SK-N-SH (cell line): ENCODE results near the gene UBTD1. TPM values are rescaled to one million over a fixed set of nuclear protein-coding genes. Genes with fewer than 3 reads are reported as not detected.

Source experiments
- CTCF ChIA-PET: fragments of 300-600, 350-600 bp; formaldehyde crosslinking; extraction: SDS; loops from one replicate; lab custom pipeline; 2021; lab: Yijun Ruan, JAX
- POLR2A ChIA-PET: fragments of 350-600 bp; sonication (Branson Sonifier 250); formaldehyde crosslinking; extraction: SDS; loops from one replicate; lab custom pipeline; 2020; ENCODE audit warnings: antibody characterized with exemption, inconsistent platforms; lab: Yijun Ruan, JAX
- DNase-seq: peaks from one replicate; pipeline ENCODE4 v3.0.0; 2012
- H2AFZ ChIP-seq: fragments of 200-600 bp; sonication (generic); 2 replicates; pipeline ENCODE4 v1.8.1; 2016; ENCODE audit warnings: antibody characterized with exemption, mild to moderate bottlenecking, low read depth
- H3F3A ChIP-seq: fragments of 200-600 bp; sonication (generic); replicated peaks from 2 replicates; pipeline ENCODE3; 2016; ENCODE audit warnings: antibody characterized with exemption, mild to moderate bottlenecking; ENCODE audit not compliant: insufficient read depth
- H3K27ac ChIP-seq, 2 experiments: fragments of 200-500 bp in 1 of 2; fragments of 200-600 bp in 1 of 2; sonication (Bioruptor generic) in 1 of 2; sonication (generic), shearing (Covaris generic) in 1 of 2; 2 replicates each; pipeline versions ENCODE4 v1.5.1 to v1.6.1; 2014 to 2016; ENCODE audit warnings: low read depth in 2 of 2, inconsistent platforms in 1 of 2, low read length in 1 of 2, mild to moderate bottlenecking in 1 of 2, mixed read lengths in 1 of 2
- H3K27me3 ChIP-seq: fragments of 200-600 bp; sonication (generic), shearing (Covaris generic); 2 replicates; pipeline ENCODE4 v1.6.1; 2016; ENCODE audit warnings: mixed run types; ENCODE audit not compliant: insufficient read depth
- H3K36me3 ChIP-seq, 2 experiments: fragments of 200-500 bp in 1 of 2; fragments of 200-600 bp in 1 of 2; sonication (Bioruptor generic) in 1 of 2; sonication (generic) in 1 of 2; replicated peaks in 1 of 2; 2 replicates each; pipeline versions ENCODE3 to v1.5.1; 2014 to 2016; ENCODE audit warnings: low read length in 1 of 2, mild to moderate bottlenecking in 1 of 2; ENCODE audit not compliant: insufficient read depth in 2 of 2, control insufficient read depth in 1 of 2
- H3K4me1 ChIP-seq, 2 experiments: fragments of 200-500 bp in 1 of 2; fragments of 200-600 bp in 1 of 2; sonication (Bioruptor generic) in 1 of 2; sonication (generic), shearing (Covaris generic) in 1 of 2; 2 replicates each; pipeline versions ENCODE4 v1.5.1 to v1.6.1; 2014 to 2016; ENCODE audit warnings: low read depth in 1 of 2, low read length in 1 of 2, mixed run types in 1 of 2; ENCODE audit not compliant: insufficient read depth in 2 of 2, control insufficient read depth in 1 of 2
- H3K4me2 ChIP-seq: fragments of 200-600 bp; sonication (generic), shearing (Covaris generic); 2 replicates; pipeline ENCODE4 v1.6.1; 2017; ENCODE audit warnings: mixed run types
- H3K4me3 ChIP-seq, 2 experiments: fragments of 200-500 bp in 1 of 2; fragments of 200-600 bp in 1 of 2; sonication (Bioruptor generic) in 1 of 2; sonication (generic), shearing (Covaris generic) in 1 of 2; 2 replicates each; pipeline versions ENCODE4 v1.5.1 to v1.8.1; 2014 to 2016; ENCODE audit warnings: low read depth in 2 of 2, inconsistent platforms in 1 of 2, low read length in 1 of 2, mild to moderate bottlenecking in 1 of 2, mixed read lengths in 1 of 2, moderate library complexity in 1 of 2
- H3K79me2 ChIP-seq: fragments of 200-600 bp; sonication (generic); 2 replicates; pipeline ENCODE4 v1.8.1; 2017; ENCODE audit warnings: mild to moderate bottlenecking; ENCODE audit not compliant: insufficient read depth
- H3K9ac ChIP-seq: fragments of 200-600 bp; sonication (generic); 2 replicates; pipeline ENCODE4 v1.6.1; 2017; ENCODE audit warnings: mixed run types
- H3K9me2 ChIP-seq: fragments of 200-600 bp; sonication (generic); 2 replicates; pipeline ENCODE4 v1.6.1; 2017; ENCODE audit warnings: mixed run types
- H3K9me3 ChIP-seq: fragments of 200-600 bp; sonication (generic); 2 replicates; pipeline ENCODE4 v1.6.1; 2017; ENCODE audit warnings: mixed run types, mild to moderate bottlenecking, moderate library complexity
- H4K20me1 ChIP-seq: fragments of 200-600 bp; sonication (generic); 2 replicates; pipeline ENCODE4 v1.6.1; 2017; ENCODE audit warnings: mild to moderate bottlenecking, mixed run types; ENCODE audit not compliant: insufficient read depth
- EP300 ChIP-seq, 2 experiments: IDR thresholded peaks; 2 replicates each; pipeline versions ENCODE4 v1.4.0 to v1.6.1; 2012; ENCODE audit warnings: borderline replicate concordance in 1 of 2, low read depth in 1 of 2, low read length in 1 of 2
- EZH2phosphoT487 ChIP-seq: fragments of 200-600 bp; sonication (generic); IDR thresholded peaks from 2 replicates; pipeline ENCODE4 v1.6.1; 2017; ENCODE audit warnings: low read depth, mixed run types, mild to moderate bottlenecking, antibody characterized with exemption, moderate library complexity, borderline replicate concordance
- FOSL2 ChIP-seq: IDR thresholded peaks from 2 replicates; pipeline ENCODE4 v1.4.0; 2012; ENCODE audit warnings: low read depth, mild to moderate bottlenecking, moderate library complexity, borderline replicate concordance
- FOXM1 ChIP-seq: IDR thresholded peaks from 2 replicates; pipeline ENCODE4 v1.4.0; 2012; ENCODE audit warnings: low read depth, mild to moderate bottlenecking
- JUND ChIP-seq: IDR thresholded peaks from 2 replicates; pipeline ENCODE4 v1.4.0; 2012
- MAX ChIP-seq: IDR thresholded peaks from 2 replicates; pipeline ENCODE4 v1.4.0; 2012; ENCODE audit warnings: low read depth
- MEF2A ChIP-seq: IDR thresholded peaks from 2 replicates; pipeline ENCODE4 v1.4.0; 2012; ENCODE audit warnings: low read depth, borderline replicate concordance
- MXI1 ChIP-seq: IDR thresholded peaks from 2 replicates; pipeline ENCODE4 v1.6.1; 2012; ENCODE audit warnings: mild to moderate bottlenecking, low read depth, low read length, improper control_type of control experiment
- NFIC ChIP-seq: IDR thresholded peaks from 2 replicates; pipeline ENCODE4 v1.4.0; 2012; ENCODE audit warnings: borderline replicate concordance
- RAD21 ChIP-seq: IDR thresholded peaks from 2 replicates; pipeline ENCODE4 v1.6.1; 2012; ENCODE audit warnings: mild to moderate bottlenecking, low read length
- RFX5 ChIP-seq: IDR thresholded peaks from 2 replicates; pipeline ENCODE4 v1.6.1; 2012; ENCODE audit warnings: mild to moderate bottlenecking, improper control_type of control experiment, low read length
- RXRA ChIP-seq: IDR thresholded peaks from 2 replicates; pipeline ENCODE4 v1.4.0; 2012; ENCODE audit warnings: low read depth, mild to moderate bottlenecking, borderline replicate concordance
- SIN3A ChIP-seq: IDR thresholded peaks from 2 replicates; pipeline ENCODE4 v1.6.1; 2012; ENCODE audit warnings: low read depth, mild to moderate bottlenecking, low read length, moderate library complexity, borderline replicate concordance
- SMC3 ChIP-seq: IDR thresholded peaks from 2 replicates; pipeline ENCODE4 v1.6.1; 2012; ENCODE audit warnings: low read depth, low read length, improper control_type of control experiment
- TAF1 ChIP-seq: IDR thresholded peaks from 2 replicates; pipeline ENCODE4 v1.6.1; 2012; ENCODE audit warnings: low read depth, mild to moderate bottlenecking, low read length, moderate library complexity, borderline replicate concordance
- TCF12 ChIP-seq: IDR thresholded peaks from 2 replicates; pipeline ENCODE4 v1.4.0; 2012
- TEAD4 ChIP-seq: IDR thresholded peaks from 2 replicates; pipeline ENCODE4 v1.4.0; 2012; ENCODE audit warnings: mild to moderate bottlenecking, borderline replicate concordance; ENCODE audit not compliant: insufficient read depth
- WGBS: methylation state at CpG from one replicate; pipeline ENCODE4 v1.1.6; 2017; ENCODE audit warnings: low lambda C conversion rate; 5-methylcytosine and 5-hydroxymethylcytosine counted together
- polyA plus RNA-seq, 3 experiments: library from polyadenylated mRNA; depleted of rRNA; stranded (reverse); fragments of >200 nt; gene quantifications; 2 replicates each; pipeline ENCODE4 v1.2.3, GENCODE V29; 2012
- TF ChIP-seq, protein P1 (sequence below): fragments of 200-600 bp; sonication (generic); IDR thresholded peaks from 2 replicates; pipeline ENCODE4 v1.6.1; 2017; ENCODE audit warnings: antibody characterized with exemption, mild to moderate bottlenecking, moderate library complexity
- TF ChIP-seq, protein P2 (sequence below): fragments of 150-350 bp; IDR thresholded peaks from 2 replicates; pipeline ENCODE4 v1.6.1; 2017; ENCODE audit warnings: antibody characterized with exemption, low read length, low read depth, borderline replicate concordance
- TF ChIP-seq, protein P3 (sequence below): IDR thresholded peaks from 2 replicates; pipeline ENCODE4 v1.6.1; 2012; ENCODE audit warnings: mild to moderate bottlenecking, low read depth, low read length, moderate library complexity

UBTD1 gene
- polyA plus RNA-seq, 1 of the 3 experiments (the other 2 are of a cell fraction), result 38.8 TPM

GRCh38 chr10:97596101-97597082, 97.7 kb downstream of the UBTD1 start:
- no peaks in the 10 kb centered on the region for H3K9me2 ChIP-seq
- peaks cover 3 to 23% of the 10 kb centered on the region in 2 experiments; a peak in 3 of 4 replicates for H3K4me1 ChIP-seq
- peak overlapping the region in 1 of 2 experiments; percentile 7; a peak in 1 of 4 replicates for H3K4me3 ChIP-seq
- peak overlapping the region; percentile 56 for H3K4me2 ChIP-seq
- H3K27me3 ChIP-seq, result no peaks in the 10 kb centered on the region
- no peaks in the 10 kb centered on the region for H3K36me3 ChIP-seq
- 12% methylated on average over 10 of the region's 10 CpGs for WGBS
- CTCF ChIA-PET, result interaction anchor here (1.0 to 4.1 kb wide), 4 partner anchors 13 to 26 kb away, joined by 3 to 16 read pairs (median 4); partner anchors contain the start of gene ANKRD2
- peak overlapping the region; percentile 58 for H3K9ac ChIP-seq
- H2AFZ ChIP-seq, result peak overlapping the region; percentile 32; the same call in 1 of the 2 replicates
- peak; percentile 39; the same call in 1 of the 2 replicates for TF ChIP-seq TEAD4
- TF ChIP-seq JUND, result peak; percentile 81
- TF ChIP-seq FOXM1, result no peak
- TF ChIP-seq FOSL2, result peak; percentile 86
- TF ChIP-seq, protein P1, sequence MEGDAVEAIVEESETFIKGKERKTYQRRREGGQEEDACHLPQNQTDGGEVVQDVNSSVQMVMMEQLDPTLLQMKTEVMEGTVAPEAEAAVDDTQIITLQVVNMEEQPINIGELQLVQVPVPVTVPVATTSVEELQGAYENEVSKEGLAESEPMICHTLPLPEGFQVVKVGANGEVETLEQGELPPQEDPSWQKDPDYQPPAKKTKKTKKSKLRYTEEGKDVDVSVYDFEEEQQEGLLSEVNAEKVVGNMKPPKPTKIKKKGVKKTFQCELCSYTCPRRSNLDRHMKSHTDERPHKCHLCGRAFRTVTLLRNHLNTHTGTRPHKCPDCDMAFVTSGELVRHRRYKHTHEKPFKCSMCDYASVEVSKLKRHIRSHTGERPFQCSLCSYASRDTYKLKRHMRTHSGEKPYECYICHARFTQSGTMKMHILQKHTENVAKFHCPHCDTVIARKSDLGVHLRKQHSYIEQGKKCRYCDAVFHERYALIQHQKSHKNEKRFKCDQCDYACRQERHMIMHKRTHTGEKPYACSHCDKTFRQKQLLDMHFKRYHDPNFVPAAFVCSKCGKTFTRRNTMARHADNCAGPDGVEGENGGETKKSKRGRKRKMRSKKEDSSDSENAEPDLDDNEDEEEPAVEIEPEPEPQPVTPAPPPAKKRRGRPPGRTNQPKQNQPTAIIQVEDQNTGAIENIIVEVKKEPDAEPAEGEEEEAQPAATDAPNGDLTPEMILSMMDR, result 0 out of 2 replicates have a peak, but pooled peaks have one; percentile 11
- TF ChIP-seq MAX, result peak; percentile 34; the same call in 1 of the 2 replicates
- TF ChIP-seq, protein P2, sequence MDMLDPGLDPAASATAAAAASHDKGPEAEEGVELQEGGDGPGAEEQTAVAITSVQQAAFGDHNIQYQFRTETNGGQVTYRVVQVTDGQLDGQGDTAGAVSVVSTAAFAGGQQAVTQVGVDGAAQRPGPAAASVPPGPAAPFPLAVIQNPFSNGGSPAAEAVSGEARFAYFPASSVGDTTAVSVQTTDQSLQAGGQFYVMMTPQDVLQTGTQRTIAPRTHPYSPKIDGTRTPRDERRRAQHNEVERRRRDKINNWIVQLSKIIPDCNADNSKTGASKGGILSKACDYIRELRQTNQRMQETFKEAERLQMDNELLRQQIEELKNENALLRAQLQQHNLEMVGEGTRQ, result no peak
- TF ChIP-seq TCF12, result peak; percentile 41
- no peak for TF ChIP-seq RFX5
- TF ChIP-seq MXI1, result no peak
- TF ChIP-seq EP300 (IDR thresholded peaks at IDR 0.05; ENCODE audit: borderline replicate concordance in 1 of 2, low read depth in 1 of 2, low read length in 1 of 2), result peak in 1 of 2 experiments; percentile 55; a peak in 1 of 4 replicates
- TF ChIP-seq RXRA, result no peak
- TF ChIP-seq RAD21, result no peak
- TF ChIP-seq TAF1, result no peak
- no peak for TF ChIP-seq EZH2phosphoT487
- TF ChIP-seq NFIC, result peak; percentile 77
- no peak for TF ChIP-seq SMC3
- TF ChIP-seq SIN3A, result no peak
- TF ChIP-seq MEF2A, result no peak
- TF ChIP-seq, protein P3, sequence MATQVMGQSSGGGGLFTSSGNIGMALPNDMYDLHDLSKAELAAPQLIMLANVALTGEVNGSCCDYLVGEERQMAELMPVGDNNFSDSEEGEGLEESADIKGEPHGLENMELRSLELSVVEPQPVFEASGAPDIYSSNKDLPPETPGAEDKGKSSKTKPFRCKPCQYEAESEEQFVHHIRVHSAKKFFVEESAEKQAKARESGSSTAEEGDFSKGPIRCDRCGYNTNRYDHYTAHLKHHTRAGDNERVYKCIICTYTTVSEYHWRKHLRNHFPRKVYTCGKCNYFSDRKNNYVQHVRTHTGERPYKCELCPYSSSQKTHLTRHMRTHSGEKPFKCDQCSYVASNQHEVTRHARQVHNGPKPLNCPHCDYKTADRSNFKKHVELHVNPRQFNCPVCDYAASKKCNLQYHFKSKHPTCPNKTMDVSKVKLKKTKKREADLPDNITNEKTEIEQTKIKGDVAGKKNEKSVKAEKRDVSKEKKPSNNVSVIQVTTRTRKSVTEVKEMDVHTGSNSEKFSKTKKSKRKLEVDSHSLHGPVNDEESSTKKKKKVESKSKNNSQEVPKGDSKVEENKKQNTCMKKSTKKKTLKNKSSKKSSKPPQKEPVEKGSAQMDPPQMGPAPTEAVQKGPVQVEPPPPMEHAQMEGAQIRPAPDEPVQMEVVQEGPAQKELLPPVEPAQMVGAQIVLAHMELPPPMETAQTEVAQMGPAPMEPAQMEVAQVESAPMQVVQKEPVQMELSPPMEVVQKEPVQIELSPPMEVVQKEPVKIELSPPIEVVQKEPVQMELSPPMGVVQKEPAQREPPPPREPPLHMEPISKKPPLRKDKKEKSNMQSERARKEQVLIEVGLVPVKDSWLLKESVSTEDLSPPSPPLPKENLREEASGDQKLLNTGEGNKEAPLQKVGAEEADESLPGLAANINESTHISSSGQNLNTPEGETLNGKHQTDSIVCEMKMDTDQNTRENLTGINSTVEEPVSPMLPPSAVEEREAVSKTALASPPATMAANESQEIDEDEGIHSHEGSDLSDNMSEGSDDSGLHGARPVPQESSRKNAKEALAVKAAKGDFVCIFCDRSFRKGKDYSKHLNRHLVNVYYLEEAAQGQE, result 0 out of 2 replicates have a peak, but pooled peaks have one; percentile 19
- TF ChIP-seq, all 33 proteins: peak for 9
- POLR2A ChIA-PET, result interaction anchor here (0.6 kb wide), 1 partner anchor 237 kb away, joined by 3 read pairs; no protein-coding TSS in a partner anchor
- H4K20me1 ChIP-seq, result no peaks in the 10 kb centered on the region
- peaks cover 38% of the 10 kb centered on the region for H3F3A ChIP-seq
- H3K79me2 ChIP-seq, result no peaks in the 10 kb centered on the region
- H3K27ac ChIP-seq, result peak overlapping the region; percentile 11 to 91; a peak in 3 of 4 replicates
- peak; percentile 29 for DNase-seq
- H3K9me3 ChIP-seq, result no peaks in the 10 kb centered on the region
